ENCODE data around the gene FGL2.
"Not testable (repeated sequence)": the region's sequence is repeated elsewhere in the genome, so short reads cannot be mapped to it uniquely, and the experiment has no call there.

The FGL2 gene

DNA sequence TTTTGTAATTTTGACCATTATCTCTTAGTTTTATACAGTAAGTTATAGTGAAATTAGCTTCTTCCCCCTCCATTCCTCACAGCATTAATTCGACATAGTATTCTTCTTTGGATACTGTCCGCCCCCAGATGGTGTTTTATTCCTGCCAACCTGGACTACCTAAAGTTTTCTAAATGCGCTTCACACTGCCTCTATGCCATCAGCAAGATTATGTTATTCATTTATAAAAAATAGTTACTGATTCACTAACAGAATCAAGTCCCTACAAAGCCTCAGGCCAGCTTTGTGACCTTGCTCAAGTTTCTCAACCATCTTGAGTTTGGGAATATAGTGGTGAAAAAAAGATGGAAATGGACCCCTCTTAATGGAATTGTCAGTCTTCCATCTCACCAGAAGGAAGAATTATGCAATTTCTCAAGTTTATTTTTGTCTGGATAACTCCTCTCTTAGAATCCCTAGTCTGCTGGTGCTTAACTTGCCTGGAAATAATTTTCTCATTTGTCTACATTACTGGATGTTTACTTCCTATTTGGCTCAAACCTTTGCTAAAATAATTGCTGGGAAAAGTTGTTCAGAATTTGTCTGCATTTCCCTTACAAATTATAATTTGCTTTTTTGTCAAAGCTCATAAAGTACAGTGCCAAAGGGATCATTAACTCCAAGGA, 16.7 kb upstream of the FGL2 start:
- DNase-seq (ENCODE audit: low read depth in 3 of 3), result no peak

- DNase-seq (ENCODE audit: low read depth in 3 of 3), result no peak
These were observed 10.0 kb upstream of the FGL2 start for GRCh38 chr7:77209479-77210139.

- DNase-seq (ENCODE audit: low read depth in 3 of 3), result no peak
These were observed 8.8 kb upstream of the FGL2 start for GRCh38 chr7:77208416-77208815.

DNA sequence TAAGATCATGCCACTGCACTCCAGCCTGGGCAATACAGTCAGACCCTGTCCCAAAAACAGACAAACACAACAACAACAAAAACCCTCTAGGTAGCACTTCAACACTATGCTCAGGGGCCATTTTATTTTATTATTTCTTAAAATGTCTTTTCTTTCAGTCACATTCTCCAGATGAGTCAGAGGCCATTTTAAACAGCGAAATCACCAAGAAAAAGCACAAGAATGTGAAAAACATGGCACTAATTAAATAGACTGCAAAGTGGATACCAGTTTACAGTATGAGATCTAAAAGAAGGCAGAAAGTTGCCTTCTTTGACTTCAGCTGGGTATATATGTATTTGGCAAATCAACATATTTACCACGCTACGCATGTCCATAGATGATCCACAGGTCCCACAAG, 6.1 kb upstream of the FGL2 start:
- no peak for DNase-seq (ENCODE audit: low read depth in 3 of 3)

GRCh38 chr7:77202481-77202976, 2.9 kb upstream of the FGL2 start:
- DNase-seq (ENCODE audit: low read depth in 3 of 3), result no peak

- no peak for DNase-seq (ENCODE audit: low read depth in 3 of 3)
These were observed 923 bp upstream of the FGL2 start for GRCh38 chr7:77200542-77200941.

DNA sequence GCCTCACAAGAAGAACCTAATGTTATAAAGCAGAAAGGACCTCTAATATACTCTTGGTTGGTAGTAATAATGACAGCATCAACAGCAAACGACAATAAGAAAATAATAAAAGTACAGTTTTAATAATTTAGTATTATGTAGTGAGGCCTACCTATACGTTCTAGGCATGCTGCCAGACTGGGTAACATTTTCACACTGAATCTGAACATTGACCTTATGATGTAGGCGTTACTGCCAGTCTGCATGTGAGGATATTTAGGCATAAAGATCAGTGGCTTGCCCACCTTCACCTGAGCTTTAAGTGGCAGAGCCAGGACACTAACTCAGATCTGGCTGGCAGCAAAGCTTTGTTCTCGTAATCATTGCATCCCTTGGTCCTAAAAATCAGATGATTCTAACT, 2.5 kb downstream of the FGL2 start:
- no peak for DNase-seq (ENCODE audit: low read depth in 3 of 3)

GRCh38 chr7:77188731-77189437, 10.7 kb downstream of the FGL2 start:
- DNase-seq (ENCODE audit: low read depth in 3 of 3), result no peak

GRCh38 chr7:77185866-77186265, 13.8 kb downstream of the FGL2 start:
- DNase-seq (ENCODE audit: low read depth in 3 of 3), result no peak

GRCh38 chr7:77184990-77185389, 14.6 kb downstream of the FGL2 start:
- DNase-seq (ENCODE audit: low read depth in 3 of 3), result no peak

GRCh38 chr7:77184463-77184862, 15.2 kb downstream of the FGL2 start:
- no peak for DNase-seq (ENCODE audit: low read depth in 3 of 3)

DNA sequence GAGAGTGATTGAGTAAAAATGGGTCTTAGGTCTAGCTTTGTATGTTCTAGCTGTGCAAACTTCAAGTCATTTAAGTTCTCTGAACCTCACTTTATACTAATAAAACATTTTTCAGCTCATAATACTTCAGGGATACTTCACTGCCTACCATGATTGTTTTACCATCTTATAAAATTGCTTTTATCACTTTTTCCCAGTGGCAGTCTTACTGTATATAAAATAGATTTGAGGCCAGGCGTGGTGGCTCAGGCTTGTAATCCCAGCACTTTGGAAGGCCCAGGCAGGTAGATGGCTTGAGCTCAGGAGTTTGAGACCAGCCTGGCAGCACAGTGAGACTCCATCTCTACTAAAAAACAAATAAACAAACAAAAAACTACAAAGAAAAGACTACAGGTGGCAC, 17.4 kb downstream of the FGL2 start:
- no peak for DNase-seq (ENCODE audit: low read depth in 3 of 3)

GRCh38 chr7:77181734-77182133, 17.9 kb downstream of the FGL2 start:
- DNase-seq (ENCODE audit: low read depth in 3 of 3), result no peak

DNA sequence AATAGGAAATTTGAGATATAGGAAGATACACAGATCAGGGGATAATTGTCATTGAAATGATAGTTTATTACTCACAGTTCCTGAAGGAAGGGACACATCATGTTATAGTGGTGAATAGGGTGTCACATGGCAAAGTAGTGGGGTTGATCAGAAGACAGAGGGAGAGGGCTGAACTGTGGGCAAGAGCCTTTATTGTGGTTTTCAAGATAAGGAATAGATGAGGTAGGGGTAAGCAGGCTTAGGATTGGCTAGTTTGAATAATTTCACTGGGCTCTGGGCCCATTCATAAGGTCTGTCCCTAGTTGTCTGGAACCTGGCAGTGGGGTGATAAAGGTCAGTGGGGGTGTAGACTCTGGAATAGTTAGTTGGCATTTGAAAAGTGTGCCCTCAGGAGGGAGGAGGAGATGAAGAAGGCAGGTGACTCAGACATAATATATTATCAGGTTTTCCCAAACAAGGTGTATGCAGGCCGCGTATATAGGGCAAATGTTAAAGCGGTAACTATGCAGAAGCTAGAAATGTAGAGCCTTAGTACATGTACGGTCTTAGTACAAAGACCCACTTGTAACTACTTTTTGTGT, 18.5 kb downstream of the FGL2 start:
- no peak for DNase-seq (ENCODE audit: low read depth in 3 of 3)

GRCh38 chr7:77178024-77178423, 21.6 kb downstream of the FGL2 start:
- not testable (repeated sequence) for DNase-seq (ENCODE audit: low read depth in 3 of 3)

DNA sequence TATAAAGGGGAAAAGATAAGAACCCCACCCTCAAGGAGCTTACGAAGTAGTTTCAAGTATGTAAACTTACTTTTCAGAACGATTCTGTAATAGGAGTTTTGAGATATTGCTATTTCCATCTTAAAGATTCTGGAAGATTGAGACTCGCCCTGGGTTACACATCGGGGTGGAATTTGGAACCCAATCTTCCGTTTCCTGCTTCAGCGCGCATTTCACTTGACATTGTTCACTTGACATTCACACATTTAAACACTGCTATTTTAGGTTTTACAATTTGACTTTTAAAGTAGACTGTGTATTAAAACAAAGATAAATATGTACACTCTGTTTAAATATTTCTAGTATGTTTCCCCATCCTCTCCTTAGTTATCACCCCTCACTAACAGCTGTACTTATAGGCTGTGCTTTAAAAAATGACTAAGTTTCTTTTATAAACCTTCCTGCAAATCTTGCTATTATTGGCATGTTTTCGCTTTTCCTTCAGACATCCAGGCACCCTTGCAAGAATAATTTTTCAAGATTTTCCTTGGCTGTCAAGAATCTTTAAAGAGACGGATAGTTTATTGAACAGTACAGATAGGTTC, 22.2 kb downstream of the FGL2 start:
- DNase-seq (ENCODE audit: low read depth in 3 of 3), result not testable (repeated sequence)

DNA sequence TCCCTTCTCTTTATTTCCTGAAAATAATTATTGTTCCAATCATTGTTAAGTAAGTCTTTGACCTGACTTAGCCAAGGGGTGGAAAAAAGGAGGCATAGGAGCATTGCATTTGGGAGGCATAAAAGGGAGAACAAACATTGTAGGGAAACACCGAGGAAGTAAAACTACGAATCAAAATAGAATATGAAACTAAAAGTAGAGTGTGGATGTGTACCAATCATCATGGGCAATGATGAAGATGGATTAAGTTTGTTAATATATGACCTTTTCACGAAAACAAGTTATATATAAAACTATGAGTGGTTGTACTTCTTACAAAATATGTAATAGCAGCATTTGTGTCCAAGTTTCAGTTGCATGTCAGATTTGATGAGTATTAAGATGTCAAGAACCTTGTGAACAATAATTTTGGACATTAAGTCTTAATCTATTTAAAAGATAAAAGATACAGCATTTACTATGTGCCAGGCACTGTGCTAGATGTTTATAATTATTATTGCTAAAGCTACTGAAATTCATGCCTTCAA, 24.3 kb downstream of the FGL2 start:
- DNase-seq (ENCODE audit: low read depth in 3 of 3), result not testable (repeated sequence)

DNA sequence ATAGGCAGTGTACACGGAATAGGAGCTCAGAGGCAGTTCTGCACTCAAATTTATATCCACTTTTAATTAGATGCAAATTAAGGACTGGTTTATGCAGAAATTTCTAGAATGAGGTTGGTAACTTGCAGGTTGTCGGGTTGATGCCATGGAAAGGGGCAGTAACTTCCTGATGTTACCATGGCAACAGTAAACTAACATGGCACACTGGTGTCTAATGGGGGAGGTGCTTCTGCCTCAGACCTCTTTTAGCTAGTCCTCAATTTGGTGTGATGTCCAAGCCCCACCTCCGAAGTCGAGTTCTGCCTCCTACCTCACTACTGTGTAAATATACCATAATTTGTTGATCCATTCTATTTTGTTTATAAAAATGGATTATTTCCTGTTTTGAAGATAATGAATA, 25.2 kb downstream of the FGL2 start:
- DNase-seq (ENCODE audit: low read depth in 3 of 3), result not testable (repeated sequence)

GRCh38 chr7:77172437-77173172, 27.0 kb downstream of the FGL2 start:
- not testable (repeated sequence) for DNase-seq (ENCODE audit: low read depth in 3 of 3)

DNA sequence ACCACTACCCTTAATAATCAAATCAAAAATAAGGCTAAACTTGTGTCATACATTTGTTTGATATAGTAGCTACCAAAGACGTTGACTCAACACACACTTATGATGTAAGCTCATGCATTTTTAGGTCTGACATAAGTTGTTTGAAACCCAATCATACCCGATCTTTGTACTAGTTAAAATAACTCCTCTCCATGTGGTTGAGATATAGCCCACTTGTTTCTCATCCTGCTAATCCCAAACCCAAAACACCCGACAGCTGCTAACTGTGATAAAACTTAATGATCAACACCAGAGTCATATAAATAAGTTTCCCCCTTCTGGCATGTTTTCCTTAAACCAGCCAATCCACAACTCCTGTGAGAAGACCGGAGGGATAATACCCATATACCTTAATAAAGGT, 28.5 kb downstream of the FGL2 start:
- DNase-seq (ENCODE audit: low read depth in 3 of 3), result not testable (repeated sequence)

DNA sequence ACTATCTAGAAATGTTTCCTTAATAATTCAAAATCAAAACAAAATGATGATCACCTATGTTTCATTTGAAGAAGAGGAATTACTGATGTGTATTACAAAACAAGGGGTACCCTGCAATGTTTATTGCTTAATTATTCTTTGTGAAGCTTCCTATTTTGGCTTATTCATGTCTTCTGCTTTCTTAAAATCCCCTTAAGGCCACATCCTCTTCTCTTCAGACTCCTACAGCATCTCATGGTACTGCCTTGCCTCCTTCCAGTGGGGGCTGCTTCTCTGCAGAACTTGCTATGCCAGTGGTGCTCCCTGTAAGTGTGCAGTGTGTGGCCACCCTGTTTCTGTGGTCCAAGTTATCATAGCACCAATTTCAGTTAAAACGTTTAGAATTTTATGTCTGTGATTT, 42.2 kb downstream of the FGL2 start:
- DNase-seq (ENCODE audit: low read depth in 3 of 3), result no peak
